ENCODE results near the gene MARCHF4.

Gene MARCHF4

GRCh38 chr2:216405588-216405987 is 33.3 kb upstream of the MARCHF4 start:
- H3K4me3 ChIP-seq (ENCODE audit: control insufficient read depth, low read depth, low read length) = no peak overlapping the region
- TF ChIP-seq CTCF (conservative IDR thresholded peaks at IDR 0.05; ENCODE audit: control insufficient read depth, insufficient read depth, low read depth, low read length) = no peak
- no peak for DNase-seq (ENCODE audit: low read depth)

- DNase-seq (ENCODE audit: low read depth) = peak; percentile 52
- H3K4me3 ChIP-seq (ENCODE audit: control insufficient read depth, low read depth, low read length) = no peak overlapping the region
- TF ChIP-seq CTCF (conservative IDR thresholded peaks at IDR 0.05; ENCODE audit: control insufficient read depth, insufficient read depth, low read depth, low read length) = peak; percentile 89
Observed at GRCh38 chr2:216404010-216404618, 31.8 kb upstream of the MARCHF4 start.

GRCh38 chr2:216402751-216403150 is 30.5 kb upstream of the MARCHF4 start:
- TF ChIP-seq CTCF (conservative IDR thresholded peaks at IDR 0.05; ENCODE audit: control insufficient read depth, insufficient read depth, low read depth, low read length) = no peak
- no peak overlapping the region for H3K4me3 ChIP-seq (ENCODE audit: control insufficient read depth, low read depth, low read length)
- no peak for DNase-seq (ENCODE audit: low read depth)

GRCh38 chr2:216399621-216400020 is 27.3 kb upstream of the MARCHF4 start:
- H3K4me3 ChIP-seq (ENCODE audit: control insufficient read depth, low read depth, low read length) = no peak overlapping the region
- no peak for TF ChIP-seq CTCF (conservative IDR thresholded peaks at IDR 0.05; ENCODE audit: control insufficient read depth, insufficient read depth, low read depth, low read length)
- DNase-seq (ENCODE audit: low read depth) = no peak

GRCh38 chr2:216394881-216395280 is 22.6 kb upstream of the MARCHF4 start:
- TF ChIP-seq CTCF (conservative IDR thresholded peaks at IDR 0.05; ENCODE audit: control insufficient read depth, insufficient read depth, low read depth, low read length) = no peak
- no peak for DNase-seq (ENCODE audit: low read depth)
- H3K4me3 ChIP-seq (ENCODE audit: control insufficient read depth, low read depth, low read length) = no peak overlapping the region

GRCh38 chr2:216392945-216393840 is 20.9 kb upstream of the MARCHF4 start:
- no peak overlapping the region for H3K4me3 ChIP-seq (ENCODE audit: control insufficient read depth, low read depth, low read length)
- no peak for TF ChIP-seq CTCF (conservative IDR thresholded peaks at IDR 0.05; ENCODE audit: control insufficient read depth, insufficient read depth, low read depth, low read length)
- no peak for DNase-seq (ENCODE audit: low read depth)

Data from fibroblast of mammary gland (primary cell).